Dermis blood vessel endothelial cell (primary cell): ENCODE measurements around the gene LNPEP. TPM values are rescaled to one million over a fixed set of nuclear protein-coding genes. Genes with fewer than 3 reads are reported as not detected.

Source experiments
- DNase-seq: peaks from one replicate; pipeline ENCODE4 v3.0.0; 2010
- total RNA-seq: library from RNA; depleted of rRNA; stranded (reverse); fragments of >200 nt; gene quantifications from 2 replicates; pipeline ENCODE4 v1.2.3, GENCODE V29; 2014

Gene LNPEP
- total RNA-seq, 1 donor from 2014 or later, result 48.3 TPM

DNA sequence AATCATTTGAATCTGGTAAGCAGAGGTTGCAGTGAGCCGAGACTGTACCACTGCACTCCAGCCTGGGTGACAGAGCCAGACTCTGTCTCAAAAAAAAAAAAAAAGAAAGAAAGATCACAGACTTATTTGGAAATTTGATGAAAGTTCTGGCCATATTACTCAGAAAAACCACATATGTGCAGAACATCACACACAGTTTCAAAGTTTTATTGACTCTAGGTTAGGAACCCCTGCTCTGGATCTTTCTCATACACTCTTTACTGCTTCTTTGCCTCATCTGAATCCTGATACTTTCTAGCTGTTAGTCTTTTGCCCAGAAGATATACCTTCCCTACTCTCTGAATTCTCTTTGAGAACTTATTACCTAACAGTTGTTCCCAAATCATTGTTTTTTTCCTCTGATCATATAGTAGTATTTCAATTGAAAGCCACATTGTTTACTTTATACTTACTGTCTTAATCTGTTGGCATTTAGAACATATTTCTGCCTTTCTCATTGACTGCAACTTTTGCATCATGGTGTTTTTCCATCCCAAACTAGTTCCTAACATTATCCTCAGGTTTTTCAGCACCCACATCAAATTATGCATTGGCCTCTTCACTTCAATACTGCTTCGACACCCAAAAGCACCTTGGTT is 68.7 kb downstream of the LNPEP start:
- no peak for DNase-seq

DNA sequence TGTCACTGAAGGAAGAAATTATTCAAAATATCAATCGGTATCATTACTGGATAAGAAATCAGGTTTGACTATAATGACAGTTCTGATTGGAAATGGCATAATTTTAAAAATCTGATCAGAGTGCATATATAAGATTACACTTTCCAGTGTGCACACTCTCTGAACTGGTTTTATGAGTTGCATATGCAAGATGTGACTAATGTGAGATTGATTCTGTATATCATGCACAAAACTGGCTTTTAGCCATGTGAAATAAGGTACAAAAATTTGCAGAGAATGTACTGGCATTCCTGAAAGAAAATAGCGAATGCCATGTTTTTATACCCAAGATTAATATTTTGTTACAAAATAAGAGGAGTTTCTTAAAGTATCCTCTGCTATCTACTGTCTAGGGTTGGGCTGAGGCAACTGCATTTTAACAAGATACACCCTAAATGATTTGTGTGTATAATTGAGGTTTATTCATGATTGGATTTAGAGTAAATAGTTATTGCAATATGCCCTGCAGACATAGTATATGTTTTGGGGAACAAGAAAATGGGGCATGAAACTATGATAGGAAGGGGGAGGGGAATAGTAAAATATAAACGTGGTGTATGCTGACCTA is 70.7 kb downstream of the LNPEP start:
- no peak for DNase-seq

DNA sequence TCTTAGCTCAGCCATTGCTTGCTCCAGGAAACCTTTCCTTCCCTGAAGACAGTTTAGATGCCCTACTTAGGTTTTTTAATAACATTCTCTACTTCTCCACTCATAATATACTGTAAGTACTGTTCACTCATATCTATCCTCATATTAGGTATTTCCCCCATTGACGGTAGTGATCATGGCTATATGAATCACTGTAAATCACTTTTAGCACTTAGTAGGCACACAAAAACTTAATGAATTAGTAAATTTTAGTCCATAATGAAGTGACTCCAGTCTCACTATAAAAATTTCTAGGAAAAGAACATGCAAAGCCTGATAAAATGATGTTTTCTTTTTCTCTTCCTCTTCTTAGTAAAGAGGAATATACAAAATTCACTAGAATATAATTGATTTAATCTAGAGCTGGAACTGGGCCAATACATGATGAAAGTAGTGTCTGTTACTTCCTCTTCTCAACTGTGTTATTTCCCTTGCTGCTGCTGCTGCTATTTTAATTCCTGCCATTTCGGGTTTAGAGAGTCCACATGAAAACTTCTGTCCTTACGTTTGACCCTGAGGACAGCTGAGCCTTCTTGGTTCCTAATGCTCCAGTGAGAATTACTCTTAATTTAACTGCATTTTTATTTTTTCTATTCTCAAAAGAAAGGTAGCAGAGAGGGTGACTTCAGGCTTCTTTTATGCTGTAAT is 73.5 kb downstream of the LNPEP start:
- DNase-seq, result peak; percentile 63

DNA sequence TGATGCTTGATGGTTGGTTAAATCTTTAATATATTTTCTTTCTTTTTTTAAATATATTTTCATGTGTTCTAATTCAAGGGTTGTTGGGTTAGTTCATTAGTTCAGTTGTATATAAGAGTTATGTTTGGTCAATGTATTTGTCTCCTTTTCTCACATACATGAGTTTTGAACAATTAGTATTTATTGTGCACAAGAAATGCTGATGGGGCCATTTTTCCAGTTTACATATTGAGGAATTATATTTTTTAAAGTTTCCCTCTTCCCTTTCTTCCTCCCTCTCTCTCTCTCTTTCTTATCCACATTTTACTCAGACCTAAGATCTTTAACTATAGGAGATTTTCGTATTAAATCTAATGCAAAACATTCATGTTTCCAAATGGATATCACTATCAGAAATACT is 74.0 kb downstream of the LNPEP start:
- DNase-seq, result no peak

DNA sequence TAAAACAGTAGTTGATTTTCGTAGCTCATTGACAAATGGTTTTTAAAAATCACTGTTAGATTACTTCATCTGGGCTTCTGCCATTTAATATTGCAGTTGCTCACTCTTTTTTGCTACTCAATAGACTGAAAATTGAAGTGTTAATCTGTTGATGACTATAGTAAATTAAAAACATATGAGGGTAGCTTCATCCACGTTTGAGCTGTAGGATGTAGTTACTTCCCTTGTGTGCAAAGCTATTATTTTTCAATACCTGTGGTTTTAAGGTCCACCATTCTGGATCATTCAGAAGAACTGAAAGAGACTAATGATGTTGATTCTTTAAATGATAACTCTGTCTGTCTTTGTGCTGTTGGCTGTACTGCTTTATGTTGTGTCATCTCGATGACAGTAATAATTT is 74.7 kb downstream of the LNPEP start:
- DNase-seq, result no peak

DNA sequence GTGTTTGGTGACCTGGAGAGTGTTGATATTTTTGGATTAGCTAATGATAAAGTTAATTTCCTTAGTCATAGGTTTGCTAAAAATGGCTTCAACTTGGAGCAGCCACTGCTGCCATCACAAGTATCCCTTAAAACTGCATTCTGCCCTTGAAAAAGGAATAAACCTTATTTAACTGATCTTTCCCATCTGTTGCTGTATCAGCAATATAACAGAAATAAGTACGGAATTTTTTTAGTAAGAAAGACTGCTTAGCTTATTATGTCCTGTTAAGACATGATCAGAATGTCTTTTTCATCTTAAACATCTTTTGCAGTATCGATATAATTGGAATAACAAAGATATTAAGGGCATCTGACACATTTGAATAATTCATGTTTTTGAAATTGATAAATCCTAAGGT is 75.7 kb downstream of the LNPEP start:
- DNase-seq, result no peak

DNA sequence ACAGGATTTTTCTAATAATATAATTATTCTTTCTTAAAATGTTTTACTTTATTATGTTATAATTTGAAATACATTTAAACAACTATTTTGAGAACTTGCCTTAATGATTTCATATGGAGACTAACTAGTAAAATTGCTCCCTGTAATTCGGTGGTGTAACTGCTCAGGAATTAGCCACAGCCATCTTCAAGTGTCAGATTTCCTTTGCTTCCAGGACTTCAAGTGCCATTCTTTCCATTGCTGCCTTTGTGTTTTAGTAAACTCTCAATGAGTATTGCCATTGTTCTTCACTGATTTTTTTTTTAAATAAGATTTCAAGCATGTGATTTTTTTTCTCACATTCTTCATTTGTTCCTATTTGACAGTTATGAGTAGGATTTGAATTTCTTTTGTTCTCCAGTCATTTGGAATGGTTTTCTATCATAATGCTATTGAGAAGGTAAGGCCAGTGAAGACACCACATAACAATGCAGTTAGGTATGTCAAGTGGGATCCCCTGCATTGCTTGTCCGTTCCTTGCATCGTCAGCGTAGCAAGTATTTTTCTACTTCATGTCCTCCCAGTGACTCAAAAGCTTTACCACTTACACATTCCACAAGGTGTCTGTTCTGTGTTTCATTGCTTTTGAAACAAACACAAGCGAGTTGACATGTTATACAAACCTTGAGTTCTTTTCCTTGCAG is 83.7 kb downstream of the LNPEP start:
- peak; percentile 8 for DNase-seq

DNA sequence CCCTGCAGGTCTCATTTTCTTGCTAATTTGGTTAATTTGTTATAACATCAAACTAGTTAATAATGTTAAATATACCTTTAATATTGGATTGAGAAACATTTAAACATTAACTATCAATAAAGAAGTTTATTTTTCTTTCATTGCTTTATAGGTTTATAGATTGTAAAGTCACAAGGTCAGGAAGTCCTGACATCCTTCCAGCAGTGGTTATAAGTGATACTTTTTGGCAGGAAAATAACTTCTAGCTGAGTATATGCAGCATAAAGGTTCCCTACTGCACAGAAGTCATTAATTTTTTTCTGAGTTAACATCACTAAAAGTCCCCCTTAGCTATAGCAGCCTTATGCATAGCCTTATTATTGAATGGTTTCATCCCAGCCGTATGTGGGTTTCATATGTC is 85.5 kb downstream of the LNPEP start:
- DNase-seq, result peak; percentile 12

DNA sequence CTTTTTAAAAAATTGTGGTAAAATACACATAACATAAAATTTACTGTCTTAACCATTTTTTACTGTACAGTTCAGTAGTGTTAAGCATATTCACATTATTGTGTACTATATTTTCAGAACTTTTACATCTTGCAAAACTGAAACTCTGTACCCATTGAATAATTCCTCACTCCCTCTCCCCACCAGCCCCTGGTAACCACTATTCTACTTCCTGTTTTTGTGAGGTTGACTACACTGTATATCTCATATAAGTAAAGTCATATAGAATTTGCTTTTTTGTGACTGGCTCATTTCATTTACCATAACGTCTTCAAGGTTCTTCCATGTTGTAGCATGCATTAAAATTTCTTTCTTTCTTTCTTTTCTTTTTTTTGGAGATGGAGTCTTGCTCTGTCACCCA is 87.0 kb downstream of the LNPEP start:
- DNase-seq, result no peak

DNA sequence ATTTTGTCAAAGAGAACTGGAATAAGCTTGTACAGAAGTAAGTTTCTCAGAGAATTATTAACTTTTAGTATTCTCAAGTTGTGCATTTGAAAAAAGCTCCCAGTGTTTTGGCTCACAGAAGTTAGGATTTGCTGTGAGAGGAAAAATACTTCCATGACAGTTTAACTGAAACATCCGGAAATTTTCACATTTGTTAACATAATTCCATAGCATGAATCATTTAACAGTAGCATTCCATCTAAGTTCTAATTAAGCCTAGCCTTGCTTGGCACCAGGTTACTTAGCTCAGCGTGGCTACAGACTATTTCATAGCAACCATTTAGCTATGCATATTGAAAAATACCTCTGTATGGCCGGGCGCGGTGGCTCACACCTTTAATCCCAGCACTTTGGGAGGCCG is 90.8 kb downstream of the LNPEP start:
- DNase-seq, result no peak

DNA sequence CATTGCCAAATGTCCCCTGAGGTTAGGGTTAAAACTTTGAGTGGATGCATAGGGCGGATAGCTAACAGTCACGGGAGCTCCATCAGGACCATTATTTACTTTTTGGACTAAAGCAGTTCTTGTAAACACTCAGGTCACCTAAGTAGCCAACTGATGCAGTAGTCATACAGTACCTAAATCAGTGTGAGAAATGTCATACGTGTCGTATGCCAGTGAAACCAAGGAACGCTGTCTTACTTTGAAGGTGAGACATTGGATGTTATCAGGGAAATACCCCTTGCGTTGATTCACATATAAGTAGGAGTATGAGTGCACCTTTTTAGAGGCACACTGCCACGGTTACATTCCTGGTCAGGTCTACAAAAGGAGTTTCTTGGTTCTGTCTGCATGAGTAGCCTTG is 101.9 kb downstream of the LNPEP start:
- no peak for DNase-seq

DNA sequence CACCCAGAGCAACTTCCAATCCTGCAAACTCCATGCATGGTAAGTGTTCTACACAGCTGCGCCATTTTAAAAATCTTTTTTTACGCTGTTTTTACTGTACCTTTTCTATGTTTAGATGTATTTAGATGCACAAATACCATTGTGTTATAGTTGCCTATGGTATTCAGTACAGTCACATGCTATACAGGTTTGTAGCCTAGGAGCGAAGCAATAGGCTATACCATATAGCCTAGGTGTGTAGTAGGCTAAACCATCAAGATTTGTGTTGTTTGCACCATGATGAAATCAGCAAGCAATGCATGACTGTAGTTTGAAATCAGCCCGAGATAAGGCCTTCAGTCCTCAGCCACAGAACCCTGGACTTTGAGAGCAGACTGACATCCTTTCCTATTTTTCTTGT is 105.4 kb downstream of the LNPEP start:
- DNase-seq, result no peak

DNA sequence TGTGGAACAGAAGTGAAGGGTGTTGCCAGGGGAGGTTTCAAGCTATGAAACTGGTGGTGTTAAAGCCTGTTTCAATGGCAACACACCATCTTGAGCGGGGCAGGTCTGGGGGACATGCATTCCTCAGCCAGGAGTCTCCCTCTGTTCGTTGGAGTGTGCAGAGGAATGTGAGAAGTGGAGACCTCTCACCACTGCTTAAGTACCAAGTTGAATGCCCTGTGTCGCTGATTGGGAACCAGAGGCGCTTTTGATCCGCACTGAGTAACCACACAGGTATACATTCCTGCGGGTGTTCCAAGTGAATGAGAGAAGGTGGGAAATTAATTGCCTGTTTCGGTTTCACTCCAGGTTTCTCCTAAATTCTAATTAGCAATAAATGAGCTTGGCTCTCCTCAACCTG is 107.1 kb downstream of the LNPEP start:
- DNase-seq, result no peak

DNA sequence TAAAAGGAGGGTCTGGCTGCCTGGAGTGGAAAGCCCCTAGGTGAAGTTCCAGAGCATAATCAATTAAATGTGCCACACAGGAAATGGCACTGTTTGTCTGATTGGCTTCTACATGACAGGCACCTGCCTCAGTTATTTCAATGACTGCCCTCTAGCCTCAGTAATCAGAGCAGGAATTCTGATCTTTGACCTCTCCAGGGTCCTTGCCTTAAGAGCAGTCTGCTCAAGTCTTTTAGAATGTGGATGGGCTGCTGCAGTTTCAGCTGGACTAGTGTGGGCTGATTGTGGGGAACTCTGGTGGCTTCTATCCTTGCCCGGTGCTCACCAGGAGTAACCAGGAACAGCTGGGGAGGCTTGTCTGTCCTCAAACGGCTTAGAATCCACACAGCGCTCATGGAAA is 107.6 kb downstream of the LNPEP start:
- no peak for DNase-seq

DNA sequence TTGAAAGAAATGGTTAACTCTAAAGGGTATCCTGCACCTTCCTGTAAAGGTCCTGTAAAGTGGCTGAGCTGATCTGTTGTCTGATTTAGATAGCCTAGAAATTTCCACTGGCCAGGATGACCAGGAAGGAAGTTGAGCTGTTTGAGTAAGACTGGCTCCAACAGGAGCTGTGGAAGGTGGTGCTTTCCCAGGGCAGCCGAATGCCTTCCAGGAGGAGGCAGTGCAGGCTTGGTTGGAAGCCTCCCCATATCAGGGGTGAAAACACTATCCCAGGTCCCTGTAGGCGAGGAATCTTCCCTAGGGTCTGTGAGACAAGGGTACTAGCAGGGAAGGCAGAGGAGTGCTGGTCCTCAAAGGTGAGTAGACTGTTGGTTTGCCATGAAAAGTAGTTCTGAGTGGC is 108.2 kb downstream of the LNPEP start:
- peak; percentile 78 for DNase-seq

DNA sequence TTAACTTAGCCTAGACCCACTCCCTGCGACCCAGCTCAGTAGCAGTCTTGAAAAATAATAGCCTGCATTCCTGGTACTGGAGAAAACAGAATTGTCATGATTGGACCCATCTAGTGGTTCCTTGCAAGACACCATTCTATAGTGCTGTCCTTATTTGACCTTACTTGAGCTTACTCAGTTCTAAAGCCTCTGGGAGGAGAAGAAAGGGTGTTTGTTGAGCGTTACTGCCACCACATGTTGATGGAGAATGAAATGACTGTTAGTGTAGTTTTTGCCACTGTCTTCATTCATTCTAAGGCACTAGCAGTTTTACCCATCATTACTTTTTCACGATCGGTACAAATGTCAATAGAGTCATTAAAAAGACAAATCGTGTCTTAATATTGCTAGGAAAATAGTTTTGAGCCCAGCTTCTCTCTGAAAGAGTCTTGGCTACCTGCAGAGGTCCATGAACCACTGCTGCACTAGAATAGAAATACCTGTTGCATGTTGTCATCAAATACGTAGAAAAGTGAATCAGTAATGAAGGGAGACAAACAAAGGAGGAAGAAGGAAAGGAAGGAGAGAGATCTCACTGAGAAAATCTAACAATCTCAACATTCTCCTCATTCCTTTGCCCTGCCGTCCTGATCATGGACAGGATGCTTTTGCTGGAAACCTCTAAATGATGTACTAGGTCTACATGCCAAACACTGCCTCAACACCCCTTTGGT is 110.5 kb downstream of the LNPEP start:
- no peak for DNase-seq

DNA sequence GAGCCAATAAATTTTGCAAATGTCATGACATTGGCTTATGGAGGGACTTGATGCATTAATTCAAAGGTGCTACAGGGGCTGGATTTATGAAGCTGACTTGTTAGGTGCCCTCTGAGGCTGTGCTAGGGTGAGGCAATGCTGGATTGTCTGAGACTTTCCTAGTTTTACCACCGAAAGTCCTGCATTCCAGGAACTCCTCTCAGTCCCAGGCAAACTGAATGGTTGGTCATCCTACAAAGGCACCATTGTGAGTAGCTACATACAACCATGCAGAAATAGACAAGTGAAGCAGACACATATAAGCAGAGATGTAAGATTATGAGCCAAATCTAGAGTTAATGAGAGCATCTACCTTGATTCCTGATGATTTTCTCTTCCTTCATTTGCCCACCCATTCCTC is 111.2 kb downstream of the LNPEP start:
- no peak for DNase-seq

DNA sequence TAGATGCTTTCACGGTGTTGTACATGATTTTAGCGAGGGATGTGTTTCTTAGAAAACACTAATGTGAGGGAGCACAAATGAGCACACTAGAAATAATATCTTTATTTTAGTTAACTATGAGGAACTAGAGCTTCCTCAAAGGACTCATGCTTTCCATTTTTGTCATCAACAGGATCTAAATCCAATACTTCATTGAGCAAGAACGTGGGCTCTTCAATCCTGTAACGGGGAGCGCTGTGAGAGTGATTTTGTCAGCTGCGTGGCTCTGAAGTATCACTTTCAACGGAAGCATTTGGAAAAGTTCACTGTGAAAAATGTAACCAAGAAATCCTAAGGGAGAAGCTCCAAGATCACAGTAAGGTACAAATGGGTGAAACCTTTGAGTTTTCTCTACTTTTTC is 113.3 kb downstream of the LNPEP start:
- DNase-seq, result no peak

DNA sequence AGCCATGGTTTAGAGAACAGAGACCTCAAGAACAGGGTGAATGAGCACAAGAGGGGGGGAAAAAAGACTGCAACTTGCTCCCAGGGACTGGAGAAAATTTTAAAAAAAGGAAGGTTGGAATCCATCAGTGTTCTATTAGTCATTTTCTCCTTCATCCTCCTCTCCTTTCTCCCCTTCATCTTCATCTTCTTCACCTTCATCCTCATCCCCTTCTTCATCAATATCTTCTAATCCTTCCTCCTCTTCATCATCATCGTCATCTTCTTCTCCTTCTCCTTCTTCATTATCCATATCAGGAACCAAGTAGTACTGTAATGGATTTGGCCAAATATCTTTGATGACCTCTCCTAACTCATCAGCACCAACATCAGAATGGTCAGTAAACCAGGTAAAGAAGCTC is 120.4 kb downstream of the LNPEP start:
- no peak for DNase-seq

DNA sequence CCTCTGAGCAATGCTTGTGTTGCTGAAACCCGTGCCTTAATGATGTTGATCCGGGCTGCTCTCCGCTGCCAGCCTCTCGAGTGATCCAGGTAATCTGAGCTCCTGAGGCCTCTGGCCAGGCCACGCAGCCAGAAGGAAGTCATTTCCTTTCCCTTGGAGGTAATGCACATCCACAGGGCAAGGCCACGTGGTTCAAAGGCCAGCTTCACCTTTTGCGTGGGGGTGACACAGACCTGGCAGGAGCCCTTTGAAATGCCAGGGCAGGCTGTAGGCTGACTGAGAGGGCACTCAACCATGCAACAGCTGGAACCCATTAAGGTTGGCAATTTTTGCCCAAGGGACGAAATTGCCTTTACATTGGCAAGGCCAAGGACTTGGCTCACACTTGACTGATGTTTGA is 126.2 kb downstream of the LNPEP start:
- DNase-seq, result no peak

DNA sequence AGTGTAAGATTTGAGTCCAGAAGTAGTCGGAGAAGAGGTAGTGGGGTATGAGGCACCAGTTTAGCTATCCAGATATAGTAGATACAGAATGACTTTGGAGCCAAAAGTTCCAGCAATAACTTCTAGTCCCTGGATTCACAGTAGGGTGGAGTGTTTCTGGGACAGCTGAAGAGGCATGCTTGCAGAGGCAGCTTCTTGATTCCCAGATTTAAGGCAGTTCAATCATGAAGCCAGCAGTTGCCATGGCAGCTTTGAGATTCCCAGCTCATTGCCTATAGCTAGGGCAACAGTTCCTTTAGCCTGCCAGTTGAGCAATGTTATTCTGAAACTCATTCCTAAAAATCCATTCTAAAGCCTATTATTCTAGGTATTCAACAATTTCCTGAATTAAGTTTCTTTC is 127.4 kb downstream of the LNPEP start:
- DNase-seq, result no peak

DNA sequence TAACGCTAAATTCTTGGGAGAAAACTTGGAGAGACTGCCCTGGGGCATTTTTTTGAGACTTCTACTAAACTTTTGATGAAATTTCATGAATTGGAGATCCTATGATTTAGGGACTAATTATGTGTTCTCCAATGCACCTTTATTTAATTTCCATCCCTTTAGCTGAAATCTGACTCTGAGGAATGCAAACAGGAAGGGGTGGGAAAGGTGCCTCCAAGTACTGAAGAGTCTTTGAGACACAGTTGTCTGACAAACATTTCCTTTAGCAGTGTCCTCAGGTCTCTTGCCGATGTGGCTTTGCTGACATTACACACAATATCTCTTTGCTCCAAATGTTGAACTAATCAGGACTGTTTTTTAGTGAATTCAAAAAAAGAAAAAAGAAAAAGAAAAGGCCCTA is 129.6 kb downstream of the LNPEP start:
- no peak for DNase-seq

DNA sequence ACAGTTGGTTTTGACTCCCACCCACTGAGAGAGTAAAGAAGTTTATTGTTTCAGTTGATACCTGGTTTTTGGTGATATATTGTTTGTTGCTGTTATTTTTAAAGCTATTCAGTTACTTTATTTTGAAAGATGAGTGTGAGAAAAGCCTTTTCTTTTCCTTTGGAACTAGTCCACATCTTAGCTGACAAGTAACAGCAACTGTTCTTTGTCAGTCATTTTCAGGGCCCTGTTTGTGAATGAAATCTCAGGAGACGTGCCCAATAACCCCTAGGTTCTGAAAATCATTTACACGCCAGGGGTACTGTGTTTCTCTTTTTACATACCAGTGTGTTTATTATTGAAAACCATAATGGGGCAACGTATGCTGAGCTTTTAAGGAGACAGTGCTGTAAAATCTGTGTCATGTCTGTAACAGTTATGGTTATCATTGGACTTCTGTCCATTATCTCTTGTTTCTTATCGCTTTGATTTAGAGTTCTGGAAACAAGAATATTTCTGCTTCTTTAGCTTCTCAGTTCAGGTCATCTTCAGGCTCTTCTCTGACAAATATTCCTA is 131.5 kb downstream of the LNPEP start:
- DNase-seq, result no peak
